Measurements from ENCODE around the gene IGF1R. TPM values are rescaled to one million over a fixed set of nuclear protein-coding genes. Genes with fewer than 3 reads are reported as not detected.

The IGF1R gene
- total RNA-seq, 4 donors from 2014 or later: 31.6 to 87.8 (median 60.0) TPM

DNA sequence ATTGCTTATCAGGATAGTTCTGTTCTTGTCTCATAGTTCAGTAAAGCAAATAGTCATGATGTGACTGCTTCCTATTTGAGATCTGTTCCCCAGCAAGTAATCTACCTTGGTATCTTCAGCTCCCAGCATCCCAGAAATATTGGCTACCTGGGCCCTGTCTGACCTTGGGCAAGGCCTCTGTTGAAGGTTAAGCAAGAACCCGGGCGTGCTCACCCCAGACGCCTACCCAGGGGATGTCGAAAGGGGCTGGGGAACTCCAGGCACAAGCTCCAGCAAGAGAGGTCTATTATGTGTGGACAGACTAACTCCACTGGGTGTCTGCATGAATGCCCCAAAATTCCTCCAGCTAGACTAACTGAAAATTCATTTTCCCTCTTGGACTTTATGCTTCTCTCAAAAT lies 37.3 kb upstream of the IGF1R start:
- TF ChIP-seq EP300 (IDR thresholded peaks at IDR 0.05): no peak
- TF ChIP-seq POLR2AphosphoS5 (IDR thresholded peaks at IDR 0.05): no peak
- TF ChIP-seq POLR2A (IDR thresholded peaks at IDR 0.05): no peak
- TF ChIP-seq, protein P1, sequence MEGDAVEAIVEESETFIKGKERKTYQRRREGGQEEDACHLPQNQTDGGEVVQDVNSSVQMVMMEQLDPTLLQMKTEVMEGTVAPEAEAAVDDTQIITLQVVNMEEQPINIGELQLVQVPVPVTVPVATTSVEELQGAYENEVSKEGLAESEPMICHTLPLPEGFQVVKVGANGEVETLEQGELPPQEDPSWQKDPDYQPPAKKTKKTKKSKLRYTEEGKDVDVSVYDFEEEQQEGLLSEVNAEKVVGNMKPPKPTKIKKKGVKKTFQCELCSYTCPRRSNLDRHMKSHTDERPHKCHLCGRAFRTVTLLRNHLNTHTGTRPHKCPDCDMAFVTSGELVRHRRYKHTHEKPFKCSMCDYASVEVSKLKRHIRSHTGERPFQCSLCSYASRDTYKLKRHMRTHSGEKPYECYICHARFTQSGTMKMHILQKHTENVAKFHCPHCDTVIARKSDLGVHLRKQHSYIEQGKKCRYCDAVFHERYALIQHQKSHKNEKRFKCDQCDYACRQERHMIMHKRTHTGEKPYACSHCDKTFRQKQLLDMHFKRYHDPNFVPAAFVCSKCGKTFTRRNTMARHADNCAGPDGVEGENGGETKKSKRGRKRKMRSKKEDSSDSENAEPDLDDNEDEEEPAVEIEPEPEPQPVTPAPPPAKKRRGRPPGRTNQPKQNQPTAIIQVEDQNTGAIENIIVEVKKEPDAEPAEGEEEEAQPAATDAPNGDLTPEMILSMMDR (IDR thresholded peaks at IDR 0.05): no peak
- H3K4me1 ChIP-seq: no peaks in the 10 kb centered on the region
- no peaks in the 10 kb centered on the region for H3K9me3 ChIP-seq
- no peaks in the 10 kb centered on the region for H3K36me3 ChIP-seq
- ATAC-seq: no peak
- H3K27ac ChIP-seq: no peak overlapping the region
- H3K27me3 ChIP-seq: peaks cover 4% of the 10 kb centered on the region
- H3K4me3 ChIP-seq: no peak overlapping the region
- 83 to 100% methylated on average over 1 to 4 of the region's 4 CpGs for WGBS, 2 donors (ENCODE audit: low coverage in 1 of 2)

DNA sequence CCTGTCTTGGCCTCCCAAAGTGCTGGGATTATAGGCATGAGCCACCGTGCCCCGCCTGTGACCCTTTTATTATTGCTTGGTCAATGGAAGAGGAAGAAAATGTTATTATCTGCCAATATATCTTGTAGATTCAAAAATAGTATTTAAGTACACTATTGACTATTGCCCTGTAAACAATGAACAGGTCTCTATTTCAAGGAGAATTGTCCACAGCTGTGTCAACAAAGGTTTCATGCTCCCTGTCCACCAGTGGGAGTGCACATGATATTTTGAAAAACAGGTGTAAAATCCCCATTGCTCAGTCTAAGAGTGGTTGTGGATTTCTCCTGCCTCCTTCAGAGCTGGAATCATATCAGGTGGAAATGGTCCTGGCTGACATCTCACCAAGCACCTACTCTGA lies 36.5 kb upstream of the IGF1R start:
- ATAC-seq: no peak
- no peaks in the 10 kb centered on the region for H3K9me3 ChIP-seq
- WGBS, 2 donors (ENCODE audit: low coverage in 1 of 2): 100% methylated on average over 2 of the region's 2 CpGs; no CpG with 5 or more reads in 1 of the 2 donors
- peaks cover 9% of the 10 kb centered on the region for H3K27me3 ChIP-seq
- H3K4me3 ChIP-seq: no peak overlapping the region
- no peak overlapping the region for H3K27ac ChIP-seq
- no peak for TF ChIP-seq POLR2A (IDR thresholded peaks at IDR 0.05)
- TF ChIP-seq EP300 (IDR thresholded peaks at IDR 0.05): no peak
- TF ChIP-seq, protein P1 (IDR thresholded peaks at IDR 0.05): no peak
- no peak for TF ChIP-seq POLR2AphosphoS5 (IDR thresholded peaks at IDR 0.05)
- H3K4me1 ChIP-seq: no peaks in the 10 kb centered on the region
- H3K36me3 ChIP-seq: no peaks in the 10 kb centered on the region

DNA sequence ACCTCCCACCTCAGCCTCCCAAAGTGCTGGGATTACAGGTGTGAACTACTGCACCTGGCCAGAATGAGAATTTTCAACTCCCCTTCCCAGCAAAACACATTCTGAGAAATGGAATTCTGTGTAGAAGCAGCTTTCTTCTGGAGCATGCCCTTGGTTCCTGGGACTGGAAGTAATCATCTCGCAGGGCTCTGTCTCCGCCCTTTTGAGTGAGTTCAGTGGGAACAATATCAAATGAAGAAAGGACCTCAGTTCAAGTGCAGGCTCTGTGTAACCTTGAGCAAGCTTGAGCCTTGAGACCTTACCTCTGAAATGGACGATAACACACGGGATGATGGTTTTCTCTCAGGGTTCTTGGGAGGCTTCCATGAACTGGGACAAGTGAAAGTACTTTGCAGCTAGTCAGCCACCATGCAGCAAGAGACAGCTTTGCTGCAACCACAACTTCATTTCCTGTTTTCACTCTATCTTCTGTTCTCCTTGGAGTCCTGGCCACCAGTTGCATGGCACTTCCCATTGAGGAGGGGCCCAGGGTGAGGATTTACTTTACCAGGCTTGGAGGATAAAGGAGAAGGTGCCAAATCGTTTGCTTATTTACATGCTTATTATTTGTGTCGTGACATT lies 35.7 kb upstream of the IGF1R start:
- 65 to 100% methylated on average over 2 to 3 of the region's 6 CpGs for WGBS, 2 donors (ENCODE audit: low coverage in 1 of 2)

DNA sequence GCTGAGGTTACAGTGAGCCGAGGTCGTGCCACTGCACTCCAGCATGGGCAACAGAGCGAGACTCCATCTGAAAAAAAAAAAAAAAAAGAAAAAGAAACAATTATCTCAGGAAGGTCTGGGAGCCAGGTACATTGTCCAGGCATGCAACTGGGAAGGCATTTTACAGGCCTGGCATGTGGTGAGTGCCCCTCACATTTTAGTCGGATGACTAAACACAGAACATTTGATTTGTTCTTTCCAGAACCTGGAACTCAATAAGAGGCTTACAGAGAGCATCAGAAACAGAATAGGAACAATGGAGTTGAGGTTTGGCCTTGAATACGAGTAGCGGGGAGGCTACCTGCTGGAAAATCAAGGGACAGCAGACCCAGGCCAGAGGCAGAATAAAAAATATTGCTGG lies 33.7 kb upstream of the IGF1R start:
- TF ChIP-seq, protein P1 (IDR thresholded peaks at IDR 0.05): no peak
- TF ChIP-seq EP300 (IDR thresholded peaks at IDR 0.05) (no peak), POLR2A (IDR thresholded peaks at IDR 0.05) (no peak), POLR2AphosphoS5 (IDR thresholded peaks at IDR 0.05) (no peak)
- H3K4me1 ChIP-seq: no peaks in the 10 kb centered on the region
- no peaks in the 10 kb centered on the region for H3K9me3 ChIP-seq
- ATAC-seq: no peak
- no peaks in the 10 kb centered on the region for H3K36me3 ChIP-seq
- WGBS, 2 donors (ENCODE audit: low coverage in 1 of 2): 89 to 93% methylated on average over 3 of the region's 6 CpGs
- no peak overlapping the region for H3K27ac ChIP-seq
- peaks cover 31% of the 10 kb centered on the region for H3K27me3 ChIP-seq
- H3K4me3 ChIP-seq: no peak overlapping the region

More for the DNA sequence above, 35.7 kb upstream of the IGF1R start:
- no peak overlapping the region for H3K4me3 ChIP-seq
- TF ChIP-seq EP300 (IDR thresholded peaks at IDR 0.05) (no peak), POLR2A (IDR thresholded peaks at IDR 0.05) (no peak), POLR2AphosphoS5 (IDR thresholded peaks at IDR 0.05) (no peak)
- TF ChIP-seq, protein P1 (IDR thresholded peaks at IDR 0.05): no peak
- no peaks in the 10 kb centered on the region for H3K9me3 ChIP-seq
- peaks cover 15% of the 10 kb centered on the region for H3K27me3 ChIP-seq
- H3K27ac ChIP-seq: no peak overlapping the region
- H3K36me3 ChIP-seq: no peaks in the 10 kb centered on the region
- no peak for ATAC-seq
- no peaks in the 10 kb centered on the region for H3K4me1 ChIP-seq

DNA sequence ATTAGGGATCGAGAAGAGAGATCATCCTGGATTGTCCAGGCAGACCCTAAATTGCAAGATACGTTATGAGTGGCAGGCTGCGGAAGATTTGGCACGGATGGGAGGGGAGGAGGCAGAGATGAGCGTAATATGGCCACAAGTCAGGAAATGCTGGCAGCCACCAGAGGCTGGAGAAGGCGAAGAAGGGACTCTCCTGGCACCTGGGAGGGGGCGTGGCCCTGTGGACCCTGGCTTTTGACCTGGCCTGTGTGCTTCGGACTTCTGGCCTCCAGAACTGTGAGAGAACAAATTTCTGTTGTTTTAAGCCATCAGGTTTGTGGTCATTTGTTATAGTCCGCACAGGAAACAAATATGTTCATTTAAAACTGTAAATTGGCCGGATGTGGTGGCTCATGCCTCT lies 31.9 kb upstream of the IGF1R start:
- Histone ChIP-seq H3K4me1 (no peaks in the 10 kb centered on the region), H3K27me3 (peaks cover 48% of the 10 kb centered on the region), H3K36me3 (no peaks in the 10 kb centered on the region), H3K4me3 (no peak overlapping the region), H3K9me3 (no peaks in the 10 kb centered on the region), H3K27ac (no peak overlapping the region)
- WGBS, 2 donors (ENCODE audit: low coverage in 1 of 2): 61 to 62% methylated on average over 7 to 9 of the region's 10 CpGs
- TF ChIP-seq POLR2AphosphoS5 (IDR thresholded peaks at IDR 0.05): no peak
- no peak for TF ChIP-seq POLR2A (IDR thresholded peaks at IDR 0.05)
- ATAC-seq: no peak
